LNCaP clone FGC (cell line): ENCODE results near the gene HDGFL2.
A peak's percentile ranks its signal among the peaks of the same experiment; 100 is the strongest.

Experiments
- DNase-seq: peaks from one replicate; pipeline ENCODE4 v3.0.0-alpha.2; 2011; ENCODE audit warnings: low read depth
- H3K4me3 ChIP-seq: 2 replicates; pipeline ENCODE4 v1.5.1; 2011; ENCODE audit warnings: mild to moderate bottlenecking, low read depth, low read length, control low read depth
- TF ChIP-seq, protein P1 (sequence below): IDR thresholded peaks from 2 replicates; pipeline ENCODE4 v1.5.1; 2012; ENCODE audit warnings: mild to moderate bottlenecking; ENCODE audit not compliant: control insufficient read depth, insufficient read depth; ENCODE audit errors: extremely low read depth

Gene HDGFL2

DNA sequence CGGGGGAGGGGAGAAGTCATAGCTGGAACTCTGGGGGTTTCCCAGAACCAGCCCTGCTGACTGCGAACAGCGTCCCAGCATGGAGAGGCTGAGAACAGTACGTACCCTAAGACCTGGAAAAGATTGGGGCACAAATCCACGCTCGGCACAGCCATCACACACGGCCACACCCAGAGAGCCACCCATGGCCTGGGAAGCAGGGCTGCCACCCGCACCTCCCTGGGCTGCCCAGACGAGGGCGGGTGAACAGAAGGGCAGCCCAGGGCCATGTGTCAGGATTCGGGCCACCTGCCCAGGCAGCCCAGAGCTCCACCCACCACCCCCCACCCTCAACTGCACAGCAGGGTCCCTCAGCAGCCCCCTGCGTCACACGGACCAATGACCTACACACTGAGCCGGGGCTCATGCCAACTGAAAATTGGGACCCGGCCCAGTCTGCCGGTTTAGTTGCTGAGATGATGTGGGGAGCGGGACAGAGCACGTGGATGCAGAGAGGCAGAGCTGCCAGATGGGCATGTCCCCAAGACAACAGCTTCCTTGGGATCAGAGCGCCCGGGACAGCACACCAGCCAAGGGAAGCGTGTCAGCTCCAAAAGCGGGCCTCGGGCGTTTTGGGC lies 23.0 kb upstream of the HDGFL2 start:
- no peak overlapping the region for H3K4me3 ChIP-seq
- TF ChIP-seq, protein P1, sequence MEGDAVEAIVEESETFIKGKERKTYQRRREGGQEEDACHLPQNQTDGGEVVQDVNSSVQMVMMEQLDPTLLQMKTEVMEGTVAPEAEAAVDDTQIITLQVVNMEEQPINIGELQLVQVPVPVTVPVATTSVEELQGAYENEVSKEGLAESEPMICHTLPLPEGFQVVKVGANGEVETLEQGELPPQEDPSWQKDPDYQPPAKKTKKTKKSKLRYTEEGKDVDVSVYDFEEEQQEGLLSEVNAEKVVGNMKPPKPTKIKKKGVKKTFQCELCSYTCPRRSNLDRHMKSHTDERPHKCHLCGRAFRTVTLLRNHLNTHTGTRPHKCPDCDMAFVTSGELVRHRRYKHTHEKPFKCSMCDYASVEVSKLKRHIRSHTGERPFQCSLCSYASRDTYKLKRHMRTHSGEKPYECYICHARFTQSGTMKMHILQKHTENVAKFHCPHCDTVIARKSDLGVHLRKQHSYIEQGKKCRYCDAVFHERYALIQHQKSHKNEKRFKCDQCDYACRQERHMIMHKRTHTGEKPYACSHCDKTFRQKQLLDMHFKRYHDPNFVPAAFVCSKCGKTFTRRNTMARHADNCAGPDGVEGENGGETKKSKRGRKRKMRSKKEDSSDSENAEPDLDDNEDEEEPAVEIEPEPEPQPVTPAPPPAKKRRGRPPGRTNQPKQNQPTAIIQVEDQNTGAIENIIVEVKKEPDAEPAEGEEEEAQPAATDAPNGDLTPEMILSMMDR, result no peak
- no peak for DNase-seq

- TF ChIP-seq, protein P1, result no peak
- H3K4me3 ChIP-seq, result no peak overlapping the region
- DNase-seq, result no peak
Measured at GRCh38 chr19:4449639-4450028, 22.5 kb upstream of the HDGFL2 start.

- DNase-seq, result no peak
- H3K4me3 ChIP-seq, result no peak overlapping the region
- TF ChIP-seq, protein P1, result no peak
Measured at GRCh38 chr19:4452230-4452990, 19.7 kb upstream of the HDGFL2 start.

- DNase-seq, result no peak
- H3K4me3 ChIP-seq, result no peak overlapping the region
- TF ChIP-seq, protein P1, result no peak
Measured at GRCh38 chr19:4453232-4454179, 18.6 kb upstream of the HDGFL2 start.

- DNase-seq, result peak; percentile 52
- peak overlapping the region; percentile 84 for H3K4me3 ChIP-seq
- TF ChIP-seq, protein P1, result no peak
Measured at GRCh38 chr19:4454747-4455718, 17.1 kb upstream of the HDGFL2 start.
